GM19395 (cell line): ENCODE results near the gene FSTL4.
"Not testable (repeated sequence)": the region's sequence is repeated elsewhere in the genome, so short reads cannot be mapped to it uniquely, and the experiment has no call there.

Source experiments
- ATAC-seq: cut with Tn5 transposase; IDR thresholded peaks from one replicate; pipeline ENCODE4 v1.9.1; 2021; ENCODE audit warnings: mild to moderate bottlenecking, moderate library complexity; ENCODE audit not compliant: unreplicated experiment

The FSTL4 gene

DNA sequence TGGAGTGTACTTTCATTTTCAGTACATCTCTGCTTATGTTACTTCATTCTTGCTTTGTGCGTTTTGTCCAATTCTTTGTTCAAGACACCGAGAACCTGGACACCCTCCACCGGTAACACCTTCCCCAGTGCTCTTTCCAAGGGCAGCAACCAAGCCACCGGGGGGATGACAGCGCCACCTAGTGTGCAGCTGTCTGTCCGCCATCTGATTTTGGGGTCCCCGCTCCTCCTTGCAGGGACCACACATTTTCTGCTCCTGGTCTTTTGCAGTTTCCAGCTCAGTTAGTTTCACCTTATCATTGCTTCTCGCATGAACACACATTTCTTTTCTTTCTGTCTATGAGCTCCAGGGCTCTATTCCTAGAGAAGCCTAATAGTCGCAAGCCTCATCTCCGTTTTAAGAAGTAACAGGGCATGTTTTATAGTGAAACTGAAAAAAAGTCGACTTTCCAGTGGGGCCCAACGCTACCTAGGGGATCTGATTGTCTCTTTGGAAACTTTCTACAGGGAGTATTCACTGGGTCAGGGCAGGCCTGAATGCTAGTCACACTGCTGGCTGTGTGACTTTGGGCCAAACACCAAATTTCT, 152.1 kb downstream of the FSTL4 start:
- no peak for ATAC-seq

DNA sequence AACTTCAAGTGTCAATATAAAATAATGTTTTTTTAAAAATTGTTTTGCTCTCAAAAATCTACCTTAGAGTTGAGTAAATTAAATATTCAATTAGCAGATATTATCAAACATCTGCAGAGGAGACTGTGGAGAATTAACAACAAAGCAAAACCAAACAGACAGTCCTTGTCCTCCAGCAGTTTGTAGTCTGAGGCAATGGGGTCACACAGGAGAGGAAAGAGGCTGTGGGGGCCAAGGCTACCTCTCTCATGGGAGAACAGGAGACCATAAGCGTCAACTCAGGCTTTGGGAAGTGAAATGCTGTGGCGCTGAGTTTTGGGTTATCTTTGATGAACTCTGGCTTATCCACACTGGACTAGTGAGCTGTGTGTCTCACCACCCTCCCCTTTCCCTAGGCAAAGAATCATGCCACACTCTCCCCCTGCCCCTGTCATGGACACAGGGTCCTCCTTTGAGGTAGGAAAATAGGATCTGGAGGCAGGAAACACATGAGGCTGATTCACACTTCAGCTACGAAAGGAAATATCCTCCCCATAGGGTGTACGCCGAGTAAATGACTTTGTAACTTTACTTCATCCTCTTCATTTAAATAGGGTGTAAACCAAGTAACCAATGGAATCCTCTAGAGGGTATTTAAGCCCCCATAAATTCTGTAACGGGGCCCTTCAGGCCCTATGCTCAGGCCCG, 152.7 kb downstream of the FSTL4 start:
- no peak for ATAC-seq

DNA sequence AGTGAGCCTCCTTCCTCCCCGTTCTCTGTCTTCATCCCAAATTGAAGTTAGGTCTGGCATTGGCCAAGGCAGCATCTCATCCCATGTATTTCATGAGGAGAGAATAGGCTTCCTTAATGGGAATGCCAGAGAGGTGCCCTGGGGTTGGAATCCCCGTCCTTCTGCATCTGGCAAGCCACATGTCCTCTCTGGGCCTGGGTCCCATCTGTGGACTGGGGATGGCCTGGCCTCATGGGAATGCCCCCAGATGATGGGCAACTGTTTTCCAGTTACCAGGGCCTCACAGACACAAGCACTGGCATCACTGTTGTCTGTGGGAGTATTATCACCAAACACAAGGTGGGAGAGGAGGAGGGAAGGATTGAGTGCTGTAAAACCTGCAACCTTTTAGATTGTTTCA, 153.9 kb downstream of the FSTL4 start:
- ATAC-seq = no peak

DNA sequence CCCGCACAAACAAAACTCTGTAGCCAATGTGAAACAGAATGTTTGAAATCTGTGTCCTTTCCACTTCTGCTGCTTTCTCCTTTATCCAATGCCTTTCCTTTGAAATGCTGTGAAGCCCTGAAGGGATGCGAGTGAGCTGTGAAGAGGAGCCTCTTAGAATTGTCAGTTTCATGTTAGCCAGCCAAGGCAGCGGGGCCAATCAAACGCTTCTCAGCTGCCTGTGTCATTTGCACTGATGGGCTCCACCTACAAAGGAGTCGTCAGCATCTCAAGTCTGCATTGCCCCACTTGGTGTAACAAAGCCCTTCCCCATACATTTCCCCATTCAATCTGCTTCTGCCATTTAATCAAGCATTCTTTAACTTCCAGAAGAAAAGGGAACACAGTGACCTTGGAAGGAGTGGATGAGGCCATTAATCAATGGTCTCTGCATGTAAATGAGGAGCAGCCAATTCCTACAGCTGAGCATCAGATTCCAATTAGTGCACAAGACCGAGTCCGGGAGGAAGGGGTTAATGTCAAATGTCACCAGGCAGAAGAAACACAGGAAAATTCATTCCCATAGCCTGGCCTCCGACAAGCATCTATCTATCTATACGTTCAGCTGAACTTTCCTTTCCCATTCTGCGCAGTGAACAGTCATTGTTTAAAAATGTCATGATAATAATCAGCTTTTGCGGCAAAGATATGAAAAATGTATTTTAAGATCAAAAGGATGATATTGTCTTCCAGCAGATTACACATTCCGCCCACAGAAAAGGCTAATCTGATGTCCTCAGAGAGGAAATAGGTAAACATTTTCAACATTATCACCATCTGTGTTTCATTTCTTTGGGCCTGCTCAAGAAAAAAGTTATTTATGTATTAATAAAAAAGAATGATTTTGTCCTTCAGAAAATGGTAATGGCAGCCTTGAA, 154.6 kb downstream of the FSTL4 start:
- ATAC-seq = no peak

DNA sequence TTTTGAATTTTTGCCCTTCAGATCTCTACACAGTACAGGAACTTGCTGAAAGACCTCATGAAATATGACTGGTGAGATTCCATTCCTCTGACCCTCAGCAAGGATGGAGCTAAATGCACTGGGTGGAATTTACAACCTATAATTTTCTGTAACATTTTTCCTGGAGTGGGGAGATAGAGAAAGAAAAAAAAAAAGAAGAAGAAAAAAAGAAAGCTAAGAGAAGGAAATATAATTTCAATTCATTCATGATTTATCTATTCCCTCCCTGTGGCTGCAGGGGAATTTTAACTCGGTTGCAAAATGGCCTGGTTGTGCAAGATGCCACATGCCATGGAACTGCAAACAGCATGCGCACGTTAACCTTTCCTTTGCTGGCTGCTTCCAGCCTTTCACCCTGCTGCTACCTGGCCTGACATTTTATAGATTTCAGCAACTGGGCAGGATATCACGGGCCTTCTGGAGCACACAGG, 155.4 kb downstream of the FSTL4 start:
- ATAC-seq = no peak

DNA sequence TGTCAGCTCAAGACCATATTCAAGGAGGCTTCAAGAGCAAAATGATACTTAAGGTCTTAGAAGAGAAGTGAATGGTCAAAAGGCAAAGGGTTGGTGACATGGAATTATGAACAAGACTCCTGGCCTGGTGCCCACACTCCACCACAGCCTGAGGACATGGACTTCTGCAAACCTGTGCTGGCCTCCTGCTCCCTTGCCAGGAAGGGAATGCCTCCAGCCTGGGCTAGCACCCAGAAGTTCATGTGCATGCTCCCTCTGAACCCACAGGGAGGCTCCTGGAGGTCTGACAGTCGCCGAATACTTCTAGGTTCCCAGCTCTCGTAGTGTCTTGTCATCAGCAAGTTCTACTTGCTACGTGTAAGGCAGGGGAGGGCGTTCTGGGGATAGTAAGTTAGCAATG, 156.7 kb downstream of the FSTL4 start:
- no peak for ATAC-seq

DNA sequence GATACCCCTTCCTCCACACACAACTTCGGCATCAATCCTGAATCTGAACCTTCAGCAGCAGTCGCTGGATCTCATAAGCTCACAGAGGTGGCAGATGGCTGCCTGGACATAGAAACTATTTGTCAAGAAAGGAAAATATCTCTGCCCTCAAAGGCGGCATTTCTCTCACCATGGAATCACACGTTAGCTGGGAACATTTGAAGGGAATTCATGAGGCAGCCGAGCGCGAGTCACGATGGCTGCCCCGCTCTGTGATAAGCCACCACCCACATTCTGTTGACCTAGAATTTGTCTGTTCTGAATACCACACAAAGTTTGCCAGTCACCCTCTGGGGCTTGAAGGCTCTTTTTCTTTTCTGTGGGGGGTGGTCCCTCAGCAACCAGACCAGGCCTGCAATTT, 157.9 kb downstream of the FSTL4 start:
- no peak for ATAC-seq

DNA sequence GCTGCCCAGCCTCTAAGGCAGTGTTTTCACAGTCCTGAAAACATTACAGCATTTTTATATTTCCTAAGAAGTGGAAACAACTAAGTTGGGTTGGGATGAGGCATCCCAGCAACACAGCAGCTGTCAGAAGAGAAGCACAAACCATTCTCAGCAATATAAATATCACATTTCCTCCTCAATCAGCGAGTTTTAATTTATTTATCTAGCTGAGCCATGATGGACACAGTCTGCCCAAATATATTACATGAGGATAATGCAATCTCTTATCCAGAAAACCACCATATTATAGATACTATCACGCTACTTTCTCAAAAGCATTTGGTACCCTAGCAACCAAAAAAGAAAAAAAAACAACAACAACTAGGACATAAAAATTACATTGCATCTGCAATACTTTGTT, 158.5 kb downstream of the FSTL4 start:
- no peak for ATAC-seq

DNA sequence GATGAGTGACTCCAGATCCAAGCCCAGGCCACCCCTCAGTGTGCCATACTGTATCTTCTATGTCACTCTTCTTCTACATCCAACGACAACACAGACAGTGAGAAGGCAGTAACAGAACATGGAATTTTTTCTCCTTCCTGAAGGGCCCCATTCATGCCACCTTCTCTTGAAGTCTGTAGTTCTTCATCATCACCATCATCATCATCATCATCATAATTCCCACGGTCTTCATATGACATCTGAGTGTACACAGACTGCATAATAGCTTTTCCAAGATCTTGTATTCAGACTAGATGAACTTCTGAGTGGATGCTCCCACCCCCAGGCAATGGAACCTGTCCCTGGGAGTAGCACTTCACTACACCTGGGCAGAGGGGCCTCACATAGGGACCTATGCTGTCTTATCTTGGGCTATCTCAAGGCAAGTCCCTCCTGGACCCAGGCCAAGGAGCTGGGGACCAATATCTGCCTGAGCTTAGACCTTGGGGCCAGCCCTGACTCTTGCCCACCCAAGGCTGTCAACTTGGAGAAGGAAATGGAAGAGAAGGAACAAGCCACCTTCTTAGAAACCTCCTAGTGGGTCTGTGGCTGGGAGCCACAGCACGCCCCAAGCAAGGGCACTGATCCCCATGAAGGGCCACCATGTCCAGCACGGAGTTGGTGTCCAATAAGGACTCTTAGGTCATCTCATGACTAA, 159.1 kb downstream of the FSTL4 start:
- no peak for ATAC-seq

DNA sequence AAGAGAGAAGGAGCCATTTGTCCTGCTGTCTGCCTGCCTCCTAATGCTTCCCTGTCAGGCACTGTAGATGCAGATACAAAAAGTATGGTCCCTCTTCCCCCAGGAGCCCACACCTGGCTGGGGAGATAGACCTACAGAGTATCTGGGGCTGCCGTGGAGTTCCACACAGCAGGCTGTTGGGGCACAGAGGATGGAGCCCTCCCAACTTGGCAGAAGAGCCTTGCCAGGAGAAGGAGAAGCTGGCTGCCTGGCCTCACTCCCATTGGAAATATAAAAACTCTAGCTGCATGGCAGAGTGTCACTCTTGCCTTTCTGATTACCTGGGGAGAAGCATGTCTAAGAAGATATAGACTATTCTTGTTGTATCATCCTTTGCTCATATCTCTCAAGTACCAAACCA, 160.4 kb downstream of the FSTL4 start:
- no peak for ATAC-seq

DNA sequence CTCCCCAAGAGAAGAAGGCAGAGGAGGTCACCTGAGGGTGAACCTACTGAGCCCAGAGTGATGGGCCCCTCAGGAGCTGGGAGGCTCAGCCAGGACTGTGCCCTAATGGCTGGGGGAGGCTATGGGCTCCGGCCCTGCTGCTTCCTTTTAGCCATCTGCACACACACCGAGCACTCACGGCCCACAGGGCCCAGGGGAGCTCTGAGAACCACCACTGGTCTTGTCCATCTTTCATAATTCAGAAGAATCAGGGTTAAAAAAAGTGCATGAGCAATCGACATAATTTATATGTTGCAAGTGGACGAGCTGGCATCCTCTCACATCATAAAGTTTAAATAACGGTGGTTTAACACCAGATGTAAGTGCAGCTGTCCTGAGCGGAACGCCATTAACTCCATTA, 162.1 kb downstream of the FSTL4 start:
- no peak for ATAC-seq

DNA sequence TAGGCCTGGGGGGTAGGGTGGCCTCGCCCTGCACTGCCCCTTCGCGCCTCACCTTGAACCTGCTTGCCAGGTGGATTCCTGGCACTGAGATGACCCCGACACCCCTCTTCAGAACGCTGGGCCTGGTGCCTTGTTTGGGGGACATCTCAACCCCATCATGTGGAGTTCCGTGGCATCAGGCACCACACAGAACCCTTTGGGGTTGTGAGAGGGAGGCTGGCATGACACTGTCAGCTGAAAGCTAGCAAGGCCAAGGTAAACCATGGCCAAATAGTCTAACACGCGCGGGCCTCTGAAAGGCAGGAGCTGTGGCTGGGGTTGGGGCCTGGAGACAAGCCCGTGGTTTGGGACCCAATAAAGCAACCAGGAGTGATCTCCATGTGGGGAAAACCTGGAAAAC, 163.2 kb downstream of the FSTL4 start:
- no peak for ATAC-seq

DNA sequence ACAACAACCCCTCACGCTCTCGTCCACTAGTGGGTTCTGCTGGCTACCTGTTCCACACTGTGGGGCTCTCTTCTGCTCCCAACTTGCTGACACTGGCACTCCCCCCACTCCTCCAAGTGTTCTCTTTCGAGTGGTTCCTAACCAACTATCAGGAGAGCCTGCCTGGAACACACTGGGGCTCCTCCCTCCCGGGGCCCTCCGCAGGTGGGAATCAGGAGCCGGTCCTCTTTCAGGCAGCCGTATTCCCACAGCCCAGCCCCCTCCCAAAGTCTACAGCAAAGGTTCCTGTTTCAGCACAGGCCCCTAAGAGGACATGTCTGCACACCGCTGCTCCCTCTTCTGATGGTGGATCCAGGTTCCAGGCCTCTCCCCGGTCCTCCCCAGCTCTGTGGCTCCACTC, 165.9 kb downstream of the FSTL4 start:
- ATAC-seq = no peak

DNA sequence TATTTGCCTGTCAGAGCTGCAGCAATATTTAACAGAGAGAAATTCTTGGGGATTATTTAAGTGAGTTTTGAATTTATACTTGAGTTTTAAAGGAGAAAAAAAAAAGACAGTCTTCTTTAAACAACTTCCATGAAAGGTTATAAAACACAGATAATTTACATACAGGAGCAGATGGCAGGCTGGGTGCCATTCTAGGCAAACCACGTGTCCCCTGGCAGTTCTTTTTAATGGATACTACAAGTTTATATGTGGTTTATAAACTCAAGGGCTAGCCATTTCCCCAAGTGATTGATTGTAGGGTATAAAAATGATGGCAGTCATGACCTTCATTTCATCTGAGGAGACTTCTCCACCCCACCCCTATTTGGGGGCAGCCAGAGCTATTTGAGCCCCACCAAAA, 166.6 kb downstream of the FSTL4 start:
- no peak for ATAC-seq

DNA sequence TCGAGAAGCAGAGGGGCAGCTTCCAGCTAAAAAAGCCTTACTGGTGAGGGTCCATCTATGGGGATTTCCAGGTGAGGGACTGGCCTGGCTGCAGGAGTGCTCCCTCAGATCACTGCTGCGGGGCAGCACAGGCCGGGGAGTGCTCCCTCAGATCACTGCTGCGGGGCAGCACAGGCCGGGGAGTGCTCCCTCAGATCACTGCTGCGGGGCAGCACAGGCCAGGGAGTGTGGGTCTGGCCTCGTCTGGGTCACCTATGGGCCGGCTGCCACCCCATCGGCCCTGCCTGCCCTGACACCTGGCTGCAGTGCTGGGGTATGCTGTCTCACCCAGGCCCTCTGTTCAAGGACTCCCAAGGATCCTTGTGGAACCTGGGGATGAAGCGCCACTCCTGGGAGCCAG, 167.1 kb downstream of the FSTL4 start:
- not testable (repeated sequence) for ATAC-seq

DNA sequence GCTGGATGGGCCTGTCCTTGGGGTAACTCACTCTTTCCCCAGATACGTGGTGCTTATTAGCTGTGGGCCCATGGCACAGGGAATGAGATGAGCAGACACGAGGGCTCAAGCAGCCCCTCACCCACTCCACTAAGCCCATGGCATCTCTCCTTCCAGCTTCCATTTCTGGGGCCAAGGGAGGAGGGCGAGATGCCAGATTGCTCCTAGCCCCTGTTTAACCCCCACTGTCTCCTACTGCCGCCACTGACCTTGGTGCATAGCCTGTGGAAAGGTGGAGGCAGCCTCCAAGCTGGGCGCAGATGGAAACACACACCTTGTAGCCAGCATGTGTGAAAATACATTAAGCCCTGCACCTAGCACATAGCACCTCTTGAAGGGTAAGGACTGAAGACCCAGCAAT, 167.6 kb downstream of the FSTL4 start:
- no peak for ATAC-seq

DNA sequence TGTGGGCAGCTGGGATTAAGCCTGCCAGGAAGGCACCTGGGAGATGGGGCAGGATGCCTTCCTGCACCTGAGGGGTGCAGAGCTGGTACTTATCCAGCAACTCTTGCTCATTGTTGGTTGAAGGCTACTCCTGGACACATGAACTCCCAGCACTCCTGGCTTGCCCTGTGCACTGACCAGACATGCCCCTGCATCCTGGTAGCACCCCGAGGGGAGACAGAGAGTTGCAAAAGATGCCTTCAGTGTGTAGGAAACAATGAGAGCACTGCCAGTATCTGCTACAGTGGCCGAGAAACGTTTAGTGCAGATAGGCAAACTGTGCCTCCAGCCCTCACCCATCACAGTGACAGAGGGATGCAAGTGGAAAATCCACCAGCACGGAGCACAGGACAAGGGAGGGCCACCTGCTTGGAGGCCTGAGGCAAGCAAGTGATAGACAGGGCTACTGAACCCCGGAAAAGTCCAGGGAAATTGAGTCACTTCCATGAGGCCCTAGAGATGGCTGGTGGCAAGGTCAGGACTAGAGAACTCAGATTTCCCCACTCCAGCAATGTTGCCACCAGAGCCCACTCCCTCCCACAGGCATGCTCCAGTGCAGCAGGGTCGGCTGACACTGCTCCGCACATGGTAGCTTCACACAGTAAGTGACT, 171.1 kb downstream of the FSTL4 start:
- no peak for ATAC-seq

DNA sequence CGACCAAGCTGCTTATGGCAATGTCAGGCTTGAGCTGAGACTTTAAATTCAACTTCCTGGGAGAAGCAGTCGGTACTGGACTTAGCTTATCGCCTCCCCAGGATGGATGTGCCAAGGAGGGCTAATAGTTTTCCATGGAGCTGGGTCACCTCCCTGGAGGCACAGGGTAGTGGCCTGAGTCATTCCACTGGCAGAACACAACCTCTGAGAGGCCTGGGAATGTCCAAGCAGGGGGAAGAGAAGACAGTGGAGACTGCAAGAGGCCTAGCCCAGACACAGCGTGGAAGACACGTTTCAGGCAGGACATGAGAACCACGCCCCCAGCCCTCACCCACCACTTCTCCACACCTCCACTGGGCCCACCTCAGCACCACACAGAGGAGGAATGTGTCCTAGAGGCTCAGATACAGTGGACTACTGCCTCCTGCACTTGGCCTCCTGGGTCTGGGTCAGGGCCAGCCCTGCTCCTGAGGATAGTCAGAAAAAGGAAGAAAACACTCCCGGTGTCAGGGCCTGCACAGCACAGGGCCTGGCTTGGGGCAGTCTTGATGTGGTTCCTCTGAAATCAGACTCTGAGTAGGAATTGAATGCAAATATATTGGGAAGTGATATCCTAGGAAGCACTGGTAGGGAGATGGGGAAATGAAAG, 171.8 kb downstream of the FSTL4 start:
- ATAC-seq = no peak

DNA sequence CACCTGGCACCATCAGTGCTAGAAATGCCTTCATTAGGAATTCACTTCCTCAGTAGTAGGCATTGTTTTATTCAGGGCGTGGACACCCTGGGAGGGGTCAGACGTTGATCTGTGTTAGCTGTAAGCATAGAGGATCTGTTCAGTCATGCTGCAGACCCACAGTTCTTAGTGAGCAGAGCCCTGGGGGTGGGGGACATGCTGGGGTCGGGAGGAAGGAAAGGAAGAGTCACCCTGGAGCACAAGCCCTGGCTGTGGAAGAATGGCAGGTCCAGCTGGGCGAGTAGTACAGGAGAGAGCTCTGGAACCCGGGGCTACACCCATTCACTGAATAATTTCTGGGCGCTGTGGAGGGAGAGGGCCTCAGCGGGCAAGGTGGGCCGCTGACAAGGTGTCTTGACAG, 172.5 kb downstream of the FSTL4 start:
- no peak for ATAC-seq

DNA sequence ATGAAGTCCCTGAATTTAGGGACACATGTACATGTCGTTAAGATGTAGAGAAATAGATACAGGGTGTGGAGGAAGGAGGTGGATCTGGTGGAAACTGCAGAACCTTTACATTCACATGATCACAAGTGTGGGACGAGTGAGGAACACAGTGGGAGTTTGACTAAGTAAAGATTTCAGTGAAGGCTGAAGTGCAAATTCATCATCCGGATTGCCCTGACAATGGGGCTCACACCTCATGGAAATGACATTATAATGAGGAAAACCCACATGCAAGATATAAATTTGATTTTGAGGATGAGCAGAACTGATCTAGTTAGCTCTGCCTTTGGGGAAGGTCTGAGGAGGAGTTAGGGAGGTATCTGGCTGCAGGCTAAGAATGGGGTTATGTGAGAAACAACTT, 173.9 kb downstream of the FSTL4 start:
- no peak for ATAC-seq
